Measurements from ENCODE around the gene CLCN1. TPM values are rescaled to one million over a fixed set of nuclear protein-coding genes. Genes with fewer than 3 reads are reported as not detected.

The CLCN1 gene
- total RNA-seq, 1 experiment from 2014 or later = 0.55 TPM

GRCh38 chr7:143280160-143280559 lies 35.8 kb upstream of the CLCN1 start:
- intact Hi-C loops (cut with micrococcal nuclease) = no loop called here
- H3K4me3 ChIP-seq (ENCODE audit: low read length) = peak overlapping the region; percentile 20; the same call in 1 of the 2 replicates
- no peaks in the 10 kb centered on the region for H3K79me2 ChIP-seq (ENCODE audit: low read length)
- H3K36me3 ChIP-seq (ENCODE audit: low read depth, low read length) = no peaks in the 10 kb centered on the region
- H3K4me1 ChIP-seq (ENCODE audit: insufficient read depth, low read length) = peaks cover 41% of the 10 kb centered on the region
- no peaks in the 10 kb centered on the region for H3F3A ChIP-seq (ENCODE audit: low read length, unreplicated experiment)
- ATAC-seq = no peak; the same call in 1 of the 2 replicates
- H3K9me2 ChIP-seq (replicated peaks; ENCODE audit: low read length) = no peaks in the 10 kb centered on the region
- H3K27me3 ChIP-seq (ENCODE audit: low read length) = no peaks in the 10 kb centered on the region
- H3K4me2 ChIP-seq (ENCODE audit: low read length) = peak overlapping the region; percentile 57
- peak overlapping the region; percentile 39 for H2AFZ ChIP-seq (ENCODE audit: low read length)
- H3K27ac ChIP-seq (ENCODE audit: low read length) = peak overlapping the region; percentile 57
- TF ChIP-seq EZH2 (IDR thresholded peaks at IDR 0.05; ENCODE audit: low read length, unreplicated experiment) (no peak), CTCF (conservative IDR thresholded peaks at IDR 0.05; ENCODE audit: low read depth, low read length) (no peak), EZH2phosphoT487 (IDR thresholded peaks at IDR 0.05; ENCODE audit: borderline replicate concordance, low read length) (no peak)
- H3K9me3 ChIP-seq (ENCODE audit: low read length) = no peaks in the 10 kb centered on the region
- H3K9ac ChIP-seq (ENCODE audit: low read length) = 0 out of 2 replicates have a peak overlapping the region, but pooled peaks have one; percentile 6
- H4K20me1 ChIP-seq (ENCODE audit: low read length) = no peaks in the 10 kb centered on the region
- no peak for DNase-seq
- ChIA-PET CTCF (no interaction called here), POLR2A (ENCODE audit: unreplicated experiment) (interaction anchor here (0.6 to 1.2 kb wide), 2 partner anchors 17 to 61 kb away, joined by 5 to 7 read pairs; partner anchors contain the start of gene GSTK1)
- no TSS peak for BruUV-seq (replicated peaks)

GRCh38 chr7:143280566-143280965 lies 35.3 kb upstream of the CLCN1 start:
- no peaks in the 10 kb centered on the region for H3K79me2 ChIP-seq (ENCODE audit: low read length)
- no peak overlapping the region for H3K9ac ChIP-seq (ENCODE audit: low read length)
- no peak overlapping the region for H3K27ac ChIP-seq (ENCODE audit: low read length)
- H3K4me2 ChIP-seq (ENCODE audit: low read length) = peak overlapping the region; percentile 57; the same call in 1 of the 2 replicates
- CTCF ChIA-PET = no interaction called here
- H3K36me3 ChIP-seq (ENCODE audit: low read depth, low read length) = no peaks in the 10 kb centered on the region
- H3K4me1 ChIP-seq (ENCODE audit: insufficient read depth, low read length) = peaks cover 44% of the 10 kb centered on the region
- DNase-seq (no peak), ATAC-seq (no peak)
- POLR2A ChIA-PET (ENCODE audit: unreplicated experiment) = no interaction called here
- no peak overlapping the region for H2AFZ ChIP-seq (ENCODE audit: low read length)
- no peaks in the 10 kb centered on the region for H3K9me2 ChIP-seq (replicated peaks; ENCODE audit: low read length)
- H3K4me3 ChIP-seq (ENCODE audit: low read length) = no peak overlapping the region
- H3F3A ChIP-seq (ENCODE audit: low read length, unreplicated experiment) = no peaks in the 10 kb centered on the region
- intact Hi-C loops (cut with micrococcal nuclease) = no loop called here
- no TSS peak for BruUV-seq (replicated peaks)
- no peaks in the 10 kb centered on the region for H3K27me3 ChIP-seq (ENCODE audit: low read length)
- H3K9me3 ChIP-seq (ENCODE audit: low read length) = no peaks in the 10 kb centered on the region
- no peaks in the 10 kb centered on the region for H4K20me1 ChIP-seq (ENCODE audit: low read length)
- TF ChIP-seq CTCF (conservative IDR thresholded peaks at IDR 0.05; ENCODE audit: low read depth, low read length) (no peak), EZH2phosphoT487 (IDR thresholded peaks at IDR 0.05; ENCODE audit: borderline replicate concordance, low read length) (no peak), EZH2 (IDR thresholded peaks at IDR 0.05; ENCODE audit: low read length, unreplicated experiment) (no peak)

GRCh38 chr7:143281529-143281928 lies 34.4 kb upstream of the CLCN1 start:
- Histone ChIP-seq H3K9me2 (replicated peaks; ENCODE audit: low read length) (no peaks in the 10 kb centered on the region), H3K9ac (ENCODE audit: low read length) (no peak overlapping the region), H2AFZ (ENCODE audit: low read length) (no peak overlapping the region), H3K27ac (ENCODE audit: low read length) (no peak overlapping the region), H3K36me3 (ENCODE audit: low read depth, low read length) (no peaks in the 10 kb centered on the region), H3F3A (ENCODE audit: low read length, unreplicated experiment) (no peaks in the 10 kb centered on the region), H3K27me3 (ENCODE audit: low read length) (no peaks in the 10 kb centered on the region), H3K4me1 (ENCODE audit: insufficient read depth, low read length) (peaks cover 49% of the 10 kb centered on the region), H4K20me1 (ENCODE audit: low read length) (no peaks in the 10 kb centered on the region), H3K4me3 (ENCODE audit: low read length) (no peak overlapping the region), H3K4me2 (ENCODE audit: low read length) (no peak overlapping the region), H3K9me3 (ENCODE audit: low read length) (no peaks in the 10 kb centered on the region), H3K79me2 (ENCODE audit: low read length) (0 out of 2 replicates have a peak, but pooled peaks cover 1% of the 10 kb centered on the region)
- intact Hi-C loops (cut with micrococcal nuclease) = no loop called here
- POLR2A ChIA-PET (ENCODE audit: unreplicated experiment) = no interaction called here
- CTCF ChIA-PET = no interaction called here
- ATAC-seq = no peak
- DNase-seq = no peak
- TF ChIP-seq EZH2phosphoT487 (IDR thresholded peaks at IDR 0.05; ENCODE audit: borderline replicate concordance, low read length) = no peak
- TF ChIP-seq EZH2 (IDR thresholded peaks at IDR 0.05; ENCODE audit: low read length, unreplicated experiment) = no peak
- no peak for TF ChIP-seq CTCF (conservative IDR thresholded peaks at IDR 0.05; ENCODE audit: low read depth, low read length)
- no TSS peak for BruUV-seq (replicated peaks)
